Glomerular endothelial cell (primary cell): ENCODE measurements around the gene BFAR. TPM values are rescaled to one million over a fixed set of nuclear protein-coding genes. Genes with fewer than 3 reads are reported as not detected.
"Not testable (repeated sequence)": the region's sequence is repeated elsewhere in the genome, so short reads cannot be mapped to it uniquely, and the experiment has no call there.

Source experiments
- DNase-seq: peaks from one replicate; pipeline ENCODE4 v3.0.0-alpha.2; 2011; ENCODE audit warnings: low read depth, low spot score; ENCODE audit errors: extremely low read depth
- total RNA-seq: library from RNA; depleted of rRNA; stranded (reverse); fragments of >200 nt; gene quantifications from 2 replicates; pipeline ENCODE4 v1.2.3, GENCODE V29; 2015

The BFAR gene
- 84.2 and 129 TPM in 2 replicates for total RNA-seq

- DNase-seq: peak; percentile 73
Observed at GRCh38 chr16:14632693-14633569, at the start of gene BFAR. TSS of gene BFAR (plus strand) at chr16:14632951. CDS start at chr16:14644347, 11,396 bp downstream.

- no peak for DNase-seq
Observed at GRCh38 chr16:14585287-14585686, 47.5 kb upstream of the BFAR start.

- DNase-seq: no peak
Observed at GRCh38 chr16:14586637-14587305, 46.0 kb upstream of the BFAR start.

GRCh38 chr16:14600164-14600563 is 32.6 kb upstream of the BFAR start:
- peak; percentile 18 for DNase-seq

- no peak for DNase-seq
Observed at GRCh38 chr16:14602443-14602963, 30.2 kb upstream of the BFAR start.

- no peak for DNase-seq
Observed at GRCh38 chr16:14606102-14606501, 26.6 kb upstream of the BFAR start.

- no peak for DNase-seq
Observed at GRCh38 chr16:14608111-14608566, 24.6 kb upstream of the BFAR start.

GRCh38 chr16:14608604-14609003 is 24.1 kb upstream of the BFAR start:
- no peak for DNase-seq

GRCh38 chr16:14609716-14610115 is 23.0 kb upstream of the BFAR start:
- no peak for DNase-seq

GRCh38 chr16:14611660-14612059 is 21.1 kb upstream of the BFAR start:
- DNase-seq: no peak

GRCh38 chr16:14613991-14614390 is 18.8 kb upstream of the BFAR start:
- no peak for DNase-seq

- DNase-seq: no peak
Observed at GRCh38 chr16:14616280-14616679, 16.5 kb upstream of the BFAR start.

- DNase-seq: no peak
Observed at GRCh38 chr16:14618566-14618965, 14.2 kb upstream of the BFAR start.

GRCh38 chr16:14627078-14627477 is 5.7 kb upstream of the BFAR start:
- no peak for DNase-seq

- DNase-seq: no peak
Observed at GRCh38 chr16:14628806-14629611, 3.7 kb upstream of the BFAR start.

- DNase-seq: no peak
Observed at GRCh38 chr16:14629612-14629918, 3.2 kb upstream of the BFAR start.

GRCh38 chr16:14629919-14630619 is 2.7 kb upstream of the BFAR start, which contains the start of gene PARN:
TSS of gene PARN (minus strand) at chr16:14630260. CDS start at chr16:14630125, 135 bp downstream.
- DNase-seq: peak; percentile 80

GRCh38 chr16:14630620-14631330 is 2.0 kb upstream of the BFAR start:
- DNase-seq: not testable (repeated sequence)

- no peak for DNase-seq
Observed at GRCh38 chr16:14634389-14634725, 1.6 kb downstream of the BFAR start.
